K562 (cell line): ENCODE measurements around the gene GOLT1A. TPM values are rescaled to one million over a fixed set of nuclear protein-coding genes. Genes with fewer than 3 reads are reported as not detected.

ENCODE experiments used
- ATAC-seq: fragments of 200-7000 bp; cut with Tn5 transposase; 3 replicates; pipeline ENCODE4 v1.9.1; 2020; ENCODE audit warnings: moderate library complexity
- BruUV-seq: library from RNA; stranded (reverse); fragments of 400-500 nt; replicated peaks from 2 replicates; lab custom pipeline; 2021; lab: Mats Ljungman, UMichigan
- CTCF ChIA-PET: fragments of 300-600 bp; formaldehyde crosslinking; extraction: SDS; loops from one replicate; lab custom pipeline; 2021; ENCODE audit warnings: low intra/inter-chr PET ratio; lab: Yijun Ruan, JAX
- POLR2A ChIA-PET: fragments of 300-600, 350-650 bp; sonication (Branson Sonifier 250); formaldehyde crosslinking; extraction: SDS; loops from one replicate; lab custom pipeline; 2021; ENCODE audit warnings: antibody characterized with exemption, inconsistent platforms; lab: Yijun Ruan, JAX
- DNase-seq, 4 experiments: peaks; one replicate each; pipeline versions ENCODE4 v3.0.0 to v3.0.0-alpha.2; 2011 to 2018; ENCODE audit warnings: low spot score in 3 of 4, mixed read lengths in 3 of 4; ENCODE audit errors: extremely low read depth in 1 of 4
- FAIRE-seq: peaks from 2 replicates; lab custom pipeline; 2011; peaks lifted over from hg19 to GRCh38; lab: Jason Lieb, UNC
- H2AFZ ChIP-seq: 2 replicates; pipeline ENCODE4 v1.6.0; 2011; ENCODE audit warnings: low read depth, low read length, control low read depth, inconsistent platforms
- H3K27ac ChIP-seq: fragments of 200-600 bp; 3 replicates; pipeline ENCODE4 v1.8.0; 2011; ENCODE audit warnings: low read depth, mild to moderate bottlenecking, control low read depth, inconsistent platforms, low read length, moderate library complexity, mixed read lengths; ENCODE audit errors: extremely low read depth
- H3K27me3 ChIP-seq, 2 experiments: fragments of 300-600 bp in 1 of 2; 2 replicates in 1 of 2; 3 replicates in 1 of 2; pipeline versions ENCODE4 v1.6.0 to v1.8.0; 2011; ENCODE audit warnings: inconsistent platforms in 2 of 2, low read length in 2 of 2, mild to moderate bottlenecking in 1 of 2, mixed read lengths in 1 of 2, moderate library complexity in 1 of 2; ENCODE audit not compliant: control insufficient read depth in 2 of 2, insufficient read depth in 2 of 2
- H3K36me3 ChIP-seq: fragments of 300-600 bp; 3 replicates; pipeline ENCODE4 v1.8.0; 2011; ENCODE audit warnings: mild to moderate bottlenecking, low read length, inconsistent platforms; ENCODE audit not compliant: control insufficient read depth, insufficient read depth
- H3K4me1 ChIP-seq, 2 experiments: fragments of 200-600 bp in 1 of 2; replicated peaks in 1 of 2; 2 replicates in 1 of 2; 3 replicates in 1 of 2; pipeline versions ENCODE4 v1.5.1 to v1.8.0; 2011; ENCODE audit warnings: inconsistent platforms in 2 of 2, low read length in 2 of 2, mild to moderate bottlenecking in 1 of 2, mixed read lengths in 1 of 2, moderate library complexity in 1 of 2; ENCODE audit not compliant: control insufficient read depth in 2 of 2, insufficient read depth in 2 of 2
- H3K4me2 ChIP-seq: 2 replicates; pipeline ENCODE4 v1.6.1; 2011; ENCODE audit warnings: low read length, control low read depth, inconsistent platforms, mixed read lengths; ENCODE audit not compliant: insufficient read depth
- H3K4me3 ChIP-seq: fragments of 200-600 bp; sonication (generic), shearing (Covaris generic); 2 replicates; pipeline ENCODE4 v1.5.1; 2016; ENCODE audit warnings: control low read depth, inconsistent platforms
- H3K79me2 ChIP-seq: fragments of 200-600 bp; 3 replicates; pipeline ENCODE4 v1.8.0; 2011; ENCODE audit warnings: low read length, inconsistent platforms; ENCODE audit not compliant: control insufficient read depth, insufficient read depth
- H3K9ac ChIP-seq, 2 experiments: 2 replicates each; pipeline versions ENCODE4 v1.6.0 to v1.6.1; 2011; ENCODE audit warnings: low read depth in 2 of 2, low read length in 2 of 2, control low read depth in 1 of 2, inconsistent platforms in 1 of 2, mild to moderate bottlenecking in 1 of 2, mixed read lengths in 1 of 2; ENCODE audit not compliant: insufficient read depth in 1 of 2
- H3K9me1 ChIP-seq: one replicate; pipeline ENCODE4 v1.6.0; 2011; ENCODE audit warnings: inconsistent platforms, mild to moderate bottlenecking, low read length, moderate library complexity; ENCODE audit not compliant: control insufficient read depth, insufficient read depth
- H3K9me3 ChIP-seq: replicated peaks from 2 replicates; pipeline ENCODE4 v1.5.1; 2011; ENCODE audit warnings: low read depth, low read length, inconsistent platforms; ENCODE audit not compliant: control insufficient read depth, insufficient read depth
- H4K20me1 ChIP-seq: replicated peaks from 2 replicates; pipeline ENCODE4 v1.6.1; 2011; ENCODE audit warnings: low read length, inconsistent platforms, mixed read lengths; ENCODE audit not compliant: control insufficient read depth, insufficient read depth
- CC2D1A ChIP-seq: fragments of 450-650 bp; IDR thresholded peaks from 2 replicates; pipeline ENCODE4 v1.6.1; 2017; ENCODE audit warnings: mild to moderate bottlenecking
- CHCHD3 ChIP-seq: fragments of 250-450 bp; sonication (Bioruptor Pico); IDR thresholded peaks from 2 replicates; pipeline ENCODE4 v2.1.2; 2022; ENCODE audit warnings: mild to moderate bottlenecking
- GABPA ChIP-seq: fragments of 200-800 bp; sonication (Bioruptor generic); conservative IDR thresholded peaks from 2 replicates; pipeline ENCODE4 v1.6.1; 2016; ENCODE audit warnings: low read depth, missing genetic modification characterization, missing compliant biosample characterization
- PRPF4 ChIP-seq: fragments of 200-400 bp; formaldehyde crosslinking; IDR thresholded peaks from one replicate; pipeline ENCODE4 v1.6.1; 2017; ENCODE audit warnings: low read length, low read depth, mild to moderate bottlenecking; ENCODE audit not compliant: insufficient read depth, poor library complexity, severe bottlenecking
- SIX5 ChIP-seq, 2 experiments: IDR thresholded peaks; 2 replicates each; pipeline ENCODE4 v1.6.1; 2011; ENCODE audit warnings: low read length in 2 of 2, borderline replicate concordance in 1 of 2, low read depth in 1 of 2, mild to moderate bottlenecking in 1 of 2, moderate library complexity in 1 of 2; ENCODE audit not compliant: insufficient read depth in 1 of 2
- WGBS: fragments of 100-300 bp; shearing (Covaris generic); methylation state at CpG from one replicate; pipeline ENCODE4 v1.1.6; 2016; ENCODE audit warnings: low coverage, mixed read lengths; ENCODE audit not compliant: insufficient coverage; ENCODE audit errors: missing lambda C conversion rate; 5-methylcytosine and 5-hydroxymethylcytosine counted together
- in situ Hi-C: fragments of 300-500 bp; cut with MboI; formaldehyde crosslinking; loops from 4 replicates; pipeline ENCODE4 v1.15.0; 2018; ENCODE audit warnings: inconsistent platforms, mixed read lengths
- intact Hi-C: fragments of 100-400 bp; cut with micrococcal nuclease; formaldehyde crosslinking; loops from 2 replicates; pipeline ENCODE4 v1.14.2; 2022
- polyA plus RNA-seq, 8 experiments: library from polyadenylated mRNA; depleted of rRNA in 4 of 8; stranded (reverse) in 5 of 8; unstranded in 3 of 8; fragments of >200 nt; fragmentation: Nextera tagmentation in 2 of 8; fragmentation: Illumina TruSeq in 1 of 8; extraction: Ambion mirVana in 2 of 8; extraction: Trizol in 1 of 8; gene quantifications; 2 replicates each; pipeline versions ENCODE4 v1.2.1 to v1.2.3, GENCODE V29; 2011 to 2014; ENCODE audit warnings: inconsistent platforms in 1 of 8, missing spikeins in 1 of 8
- total RNA-seq, 7 experiments: library from RNA; depleted of rRNA in 6 of 7; stranded (reverse); fragments of >200 nt in 6 of 7; fragmentation: Illumina TruSeq in 2 of 7; extraction: Trizol in 2 of 7; gene quantifications; 2 replicates each; pipeline versions ENCODE4 v1.2.1 to v1.2.3, GENCODE V29; 2011 to 2021; ENCODE audit warnings: low replicate concordance in 1 of 7
- TF ChIP-seq, protein P1 (sequence below): fragments of 450-650 bp; IDR thresholded peaks from 2 replicates; pipeline ENCODE4 v1.6.1; 2016; ENCODE audit warnings: low read depth, mild to moderate bottlenecking, moderate library complexity
- TF ChIP-seq, protein P2 (sequence below): fragments of 200-400 bp; formaldehyde crosslinking; IDR thresholded peaks from 2 replicates; pipeline ENCODE4 v1.6.1; 2017; ENCODE audit warnings: mild to moderate bottlenecking, low read depth, low read length, moderate library complexity
- TF ChIP-seq, protein P3 (sequence below): fragments of 250-450 bp; sonication (Bioruptor Pico); IDR thresholded peaks from 2 replicates; pipeline ENCODE4 v1.8.0; 2022; ENCODE audit warnings: moderate library complexity, mild to moderate bottlenecking, inconsistent platforms

GOLT1A gene
- total and polyA plus RNA-seq, 9 of the 15 experiments (the other 6 are each of a cell fraction or from before 2014, with no cell fraction given): not detected

DNA sequence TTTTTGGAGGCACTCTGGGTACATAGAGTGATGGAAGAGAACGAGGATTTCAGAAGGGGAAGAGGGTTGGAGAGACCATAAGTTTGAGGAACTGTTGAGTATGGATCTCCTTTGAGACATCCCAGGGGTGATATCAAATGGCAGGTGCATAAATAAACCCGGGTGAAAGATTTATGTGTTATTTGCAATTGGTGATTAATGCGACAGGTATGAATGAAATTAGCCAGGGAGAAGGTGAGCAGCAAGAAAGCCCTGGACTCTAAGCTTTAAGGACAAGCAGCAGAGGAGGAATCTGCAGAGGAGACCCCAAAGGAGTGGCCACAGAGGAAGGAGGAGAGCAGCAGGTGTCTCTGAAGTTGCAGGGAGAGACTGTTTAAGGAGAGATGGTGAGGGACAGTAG is 38.8 kb downstream of the GOLT1A start:
- Histone ChIP-seq H3K9me1 (no peaks in the 10 kb centered on the region), H3K4me2 (no peak overlapping the region), H3K36me3 (no peaks in the 10 kb centered on the region), H3K27ac (no peak overlapping the region), H2AFZ (no peak overlapping the region), H3K4me3 (no peak overlapping the region), H3K4me1 (peaks cover 18 to 27% of the 10 kb centered on the region in 2 experiments; a peak in 4 of 5 replicates), H3K27me3 (peaks cover 5 to 12% of the 10 kb centered on the region in 2 experiments; a peak in 4 of 5 replicates), H3K79me2 (no peaks in the 10 kb centered on the region), H3K9me3 (0 out of 2 replicates have a peak, but pooled peaks cover under 1% of the 10 kb centered on the region), H3K9ac (no peak overlapping the region), H4K20me1 (no peaks in the 10 kb centered on the region)
- in situ Hi-C loops: loop anchor here (10.0 kb wide), 1 partner anchor 330 kb away; no protein-coding TSS in a partner anchor
- intact Hi-C loops: no loop called here
- ChIA-PET CTCF (no interaction called here), POLR2A (interaction anchor here (2.5 kb wide), 1 partner anchor 8 kb away, joined by 13 read pairs; the partner anchor contains the start of gene REN)
- BruUV-seq: no TSS peak
- DNase-seq: no peak
- TF ChIP-seq SIX5 (IDR thresholded peaks at IDR 0.05; ENCODE audit: borderline replicate concordance in 1 of 2, insufficient read depth in 1 of 2, low read depth in 1 of 2, low read length in 2 of 2): no peak
- TF ChIP-seq PRPF4: no peak
- TF ChIP-seq, protein P1, sequence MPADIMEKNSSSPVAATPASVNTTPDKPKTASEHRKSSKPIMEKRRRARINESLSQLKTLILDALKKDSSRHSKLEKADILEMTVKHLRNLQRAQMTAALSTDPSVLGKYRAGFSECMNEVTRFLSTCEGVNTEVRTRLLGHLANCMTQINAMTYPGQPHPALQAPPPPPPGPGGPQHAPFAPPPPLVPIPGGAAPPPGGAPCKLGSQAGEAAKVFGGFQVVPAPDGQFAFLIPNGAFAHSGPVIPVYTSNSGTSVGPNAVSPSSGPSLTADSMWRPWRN: no peak
- no peak for TF ChIP-seq CHCHD3
- TF ChIP-seq, protein P2, sequence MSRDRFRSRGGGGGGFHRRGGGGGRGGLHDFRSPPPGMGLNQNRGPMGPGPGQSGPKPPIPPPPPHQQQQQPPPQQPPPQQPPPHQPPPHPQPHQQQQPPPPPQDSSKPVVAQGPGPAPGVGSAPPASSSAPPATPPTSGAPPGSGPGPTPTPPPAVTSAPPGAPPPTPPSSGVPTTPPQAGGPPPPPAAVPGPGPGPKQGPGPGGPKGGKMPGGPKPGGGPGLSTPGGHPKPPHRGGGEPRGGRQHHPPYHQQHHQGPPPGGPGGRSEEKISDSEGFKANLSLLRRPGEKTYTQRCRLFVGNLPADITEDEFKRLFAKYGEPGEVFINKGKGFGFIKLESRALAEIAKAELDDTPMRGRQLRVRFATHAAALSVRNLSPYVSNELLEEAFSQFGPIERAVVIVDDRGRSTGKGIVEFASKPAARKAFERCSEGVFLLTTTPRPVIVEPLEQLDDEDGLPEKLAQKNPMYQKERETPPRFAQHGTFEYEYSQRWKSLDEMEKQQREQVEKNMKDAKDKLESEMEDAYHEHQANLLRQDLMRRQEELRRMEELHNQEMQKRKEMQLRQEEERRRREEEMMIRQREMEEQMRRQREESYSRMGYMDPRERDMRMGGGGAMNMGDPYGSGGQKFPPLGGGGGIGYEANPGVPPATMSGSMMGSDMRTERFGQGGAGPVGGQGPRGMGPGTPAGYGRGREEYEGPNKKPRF: no peak
- no peak for TF ChIP-seq CC2D1A
- TF ChIP-seq GABPA (tag): no peak
- TF ChIP-seq, protein P3, sequence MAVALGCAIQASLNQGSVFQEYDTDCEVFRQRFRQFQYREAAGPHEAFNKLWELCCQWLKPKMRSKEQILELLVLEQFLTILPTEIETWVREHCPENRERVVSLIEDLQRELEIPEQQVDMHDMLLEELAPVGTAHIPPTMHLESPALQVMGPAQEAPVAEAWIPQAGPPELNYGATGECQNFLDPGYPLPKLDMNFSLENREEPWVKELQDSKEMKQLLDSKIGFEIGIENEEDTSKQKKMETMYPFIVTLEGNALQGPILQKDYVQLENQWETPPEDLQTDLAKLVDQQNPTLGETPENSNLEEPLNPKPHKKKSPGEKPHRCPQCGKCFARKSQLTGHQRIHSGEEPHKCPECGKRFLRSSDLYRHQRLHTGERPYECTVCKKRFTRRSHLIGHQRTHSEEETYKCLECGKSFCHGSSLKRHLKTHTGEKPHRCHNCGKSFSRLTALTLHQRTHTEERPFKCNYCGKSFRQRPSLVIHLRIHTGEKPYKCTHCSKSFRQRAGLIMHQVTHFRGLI: no peak
- ATAC-seq: no peak
- no peak for FAIRE-seq
- 7% methylated on average over 3 of the region's 3 CpGs for WGBS
